Limb (tissue), 2 donors: Measurements from ENCODE around the gene EXOC2.

Experiments
- DNase-seq, 2 donors: peaks; one replicate each; pipeline ENCODE4 v3.0.0-alpha.2; 2016; ENCODE audit errors: extremely low spot score in 2 of 2

The EXOC2 gene

GRCh38 chr6:527989-528673 lies 164.8 kb downstream of the EXOC2 start:
- no peak for DNase-seq

- no peak for DNase-seq
Measured at GRCh38 chr6:524803-525202, 168.1 kb downstream of the EXOC2 start.

GRCh38 chr6:520820-521219 lies 172.1 kb downstream of the EXOC2 start:
- no peak for DNase-seq

- no peak for DNase-seq
Measured at GRCh38 chr6:518218-518617, 174.7 kb downstream of the EXOC2 start.

- DNase-seq, result no peak
Measured at GRCh38 chr6:516213-516612, 176.7 kb downstream of the EXOC2 start.

- DNase-seq, result no peak
Measured at GRCh38 chr6:515267-515666, 177.7 kb downstream of the EXOC2 start.

GRCh38 chr6:514396-514978 lies 178.5 kb downstream of the EXOC2 start:
- no peak for DNase-seq

GRCh38 chr6:513961-514360 lies 179.0 kb downstream of the EXOC2 start:
- DNase-seq, result no peak

GRCh38 chr6:513058-513457 lies 179.9 kb downstream of the EXOC2 start:
- no peak for DNase-seq

- no peak for DNase-seq
Measured at GRCh38 chr6:511488-512137, 181.3 kb downstream of the EXOC2 start.

- DNase-seq, result no peak
Measured at GRCh38 chr6:509676-510075, 183.3 kb downstream of the EXOC2 start.

- DNase-seq, result no peak
Measured at GRCh38 chr6:508614-509013, 184.3 kb downstream of the EXOC2 start.

- DNase-seq, result no peak
Measured at GRCh38 chr6:508006-508405, 184.9 kb downstream of the EXOC2 start.

- DNase-seq, result no peak
Measured at GRCh38 chr6:506920-507622, 185.9 kb downstream of the EXOC2 start.

- DNase-seq, result no peak
Measured at GRCh38 chr6:506508-506907, 186.4 kb downstream of the EXOC2 start.

GRCh38 chr6:505374-505773 lies 187.6 kb downstream of the EXOC2 start:
- DNase-seq, result no peak

- DNase-seq, result no peak
Measured at GRCh38 chr6:504446-504980, 188.4 kb downstream of the EXOC2 start.

- no peak for DNase-seq
Measured at GRCh38 chr6:503610-504362, 189.2 kb downstream of the EXOC2 start.

- DNase-seq, result no peak
Measured at GRCh38 chr6:502761-503160, 190.2 kb downstream of the EXOC2 start.

GRCh38 chr6:501891-502601 lies 190.9 kb downstream of the EXOC2 start:
- no peak for DNase-seq

- DNase-seq, result no peak
Measured at GRCh38 chr6:499617-500016, 193.3 kb downstream of the EXOC2 start.
